Cardiac atrium fibroblast (primary cell): Measurements from ENCODE around the gene DHRS2. TPM values are rescaled to one million over a fixed set of nuclear protein-coding genes. Genes with fewer than 3 reads are reported as not detected.

Experiments
- total RNA-seq: library from RNA; depleted of rRNA; stranded (reverse); fragments of >200 nt; gene quantifications from 2 replicates; pipeline ENCODE4 v1.2.3, GENCODE V29; 2015

Gene DHRS2, protein sequence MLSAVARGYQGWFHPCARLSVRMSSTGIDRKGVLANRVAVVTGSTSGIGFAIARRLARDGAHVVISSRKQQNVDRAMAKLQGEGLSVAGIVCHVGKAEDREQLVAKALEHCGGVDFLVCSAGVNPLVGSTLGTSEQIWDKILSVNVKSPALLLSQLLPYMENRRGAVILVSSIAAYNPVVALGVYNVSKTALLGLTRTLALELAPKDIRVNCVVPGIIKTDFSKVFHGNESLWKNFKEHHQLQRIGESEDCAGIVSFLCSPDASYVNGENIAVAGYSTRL
- total RNA-seq: 5.5 TPM in 1 of 2 replicates, not detected in the other

DNA sequence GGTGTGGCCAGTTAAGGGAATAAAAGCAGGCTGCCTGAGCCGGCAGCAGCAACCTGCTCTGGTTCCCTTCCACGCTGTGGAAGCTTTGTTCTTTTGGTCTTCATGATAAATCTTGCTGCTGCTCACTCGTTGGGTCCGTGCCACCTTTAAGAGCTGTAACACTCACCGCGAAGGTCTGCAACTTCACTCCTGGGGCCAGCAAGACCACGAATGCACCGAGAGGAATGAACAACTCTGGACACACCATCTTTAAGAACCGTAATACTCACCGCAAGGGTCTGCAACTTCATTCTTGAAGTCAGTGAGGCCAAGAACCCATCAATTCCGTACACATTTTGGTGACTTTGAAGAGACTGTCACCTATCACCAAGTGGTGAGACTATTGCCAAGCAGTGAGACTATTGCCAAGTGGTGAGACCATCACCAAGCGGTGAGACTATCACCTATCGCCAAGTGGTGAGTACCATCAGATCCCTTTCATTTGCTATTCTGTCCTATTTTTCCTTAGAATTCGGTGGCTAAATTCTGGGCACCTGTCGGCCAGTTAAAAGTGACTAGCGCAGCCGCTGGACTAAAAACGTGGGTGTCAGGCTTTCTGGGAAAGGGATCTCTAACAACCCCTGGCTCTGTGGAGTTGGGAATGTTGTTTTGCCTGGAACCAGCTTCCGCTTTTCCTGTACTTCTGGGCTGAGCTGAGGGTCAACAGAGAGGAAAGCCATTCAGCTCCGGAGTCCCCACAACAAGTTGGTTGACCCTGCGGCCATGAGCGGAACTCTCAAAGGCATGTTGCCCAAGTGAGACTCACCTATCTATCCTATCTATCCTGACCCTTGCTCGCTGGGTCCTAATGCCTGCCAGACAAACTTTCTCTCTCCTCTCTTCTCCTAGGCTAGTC, at the start of gene DHRS2:
Gene DHRS2, plus strand, starts transcription at position 48 of the 895 bp plus-strand sequence. CDS start 2,501 bp downstream, outside the sequence.

Other genes starting within 250 kb of the DHRS2 start
- not detected in 2 replicates for gene MYH6, start 228.1 kb upstream of the DHRS2 start, total RNA-seq
- not detected in 2 replicates for gene MYH7, start 200.7 kb upstream of the DHRS2 start, total RNA-seq
- gene NGDN, start 166.7 kb upstream of the DHRS2 start, total RNA-seq: 18.3 and 24.4 TPM in 2 replicates
- gene ZFHX2, start 84.6 kb upstream of the DHRS2 start, total RNA-seq: not detected in 2 replicates
- gene THTPA, start 80.1 kb upstream of the DHRS2 start, total RNA-seq: 3.8 and 6.2 TPM in 2 replicates
- 23.2 and 29.6 TPM in 2 replicates for gene AP1G2, start 68.6 kb upstream of the DHRS2 start, total RNA-seq
- gene JPH4, start 57.6 kb upstream of the DHRS2 start, total RNA-seq: not detected in 2 replicates